MM.1S (cell line): ENCODE results near the gene MSLN.

Experiments used
- CTCF ChIP-seq: fragments of 300-600 bp; sonication (generic); IDR thresholded peaks from 2 replicates; pipeline ENCODE4 v1.5.1; 2016; ENCODE audit warnings: antibody characterized with exemption, low read length, mixed read lengths
- EZH2 ChIP-seq: fragments of 300-600 bp; sonication (generic); optimal IDR thresholded peaks from 2 replicates; pipeline ENCODE3; 2017; ENCODE audit warnings: low read depth, mild to moderate bottlenecking, antibody characterized with exemption, low read length, mixed read lengths
- EZH2phosphoT487 ChIP-seq: fragments of 300-600 bp; sonication (generic); IDR thresholded peaks from 2 replicates; pipeline ENCODE4 v1.6.1; 2018; ENCODE audit warnings: antibody characterized with exemption, low read length

GRCh38 chr16:735982-736453 lies 24.5 kb upstream of the MSLN start:
- TF ChIP-seq EZH2 (no peak), EZH2phosphoT487 (no peak), CTCF (no peak)
